NOMO-1 treated with dmso at 0.1 percent for 144 hours (cell line): ENCODE results near the gene COL6A2.
"Not testable (repeated sequence)": the region's sequence is repeated elsewhere in the genome, so short reads cannot be mapped to it uniquely, and the experiment has no call there.

Experiments used
- DNase-seq: peaks from one replicate; lab custom pipeline; 2025; ENCODE audit not compliant: unreplicated experiment; lab: John Stamatoyannopoulos, UW

Gene COL6A2

DNA sequence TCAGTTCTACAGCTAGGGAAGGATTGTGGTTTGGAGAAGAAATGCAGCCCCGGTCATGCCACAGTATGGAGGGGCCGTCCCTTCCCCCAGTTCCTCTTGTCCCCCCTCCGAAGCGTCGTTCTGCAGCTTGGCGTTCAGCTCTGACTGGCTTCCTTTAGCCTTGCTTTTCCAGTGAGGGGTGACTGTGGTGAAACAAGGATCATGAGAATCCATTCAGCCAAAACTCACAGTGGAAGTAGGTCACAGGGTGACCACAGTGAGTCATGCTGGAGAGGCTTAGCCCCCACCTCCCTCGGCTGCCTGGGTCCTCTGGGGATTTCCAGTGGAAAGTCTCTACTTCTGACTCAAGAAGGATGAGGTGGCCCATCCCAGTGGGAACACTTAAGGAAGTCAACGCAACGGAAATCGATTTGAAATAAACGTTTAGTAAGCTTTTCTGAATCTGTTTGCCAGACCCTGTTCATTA, 37.3 kb upstream of the COL6A2 start:
- DNase-seq, result no peak

- no peak for DNase-seq
Measured at GRCh38 chr21:46061063-46061462, 36.8 kb upstream of the COL6A2 start.

- DNase-seq, result no peak
Measured at GRCh38 chr21:46061518-46061917, 36.4 kb upstream of the COL6A2 start.

GRCh38 chr21:46061950-46062349, 36.0 kb upstream of the COL6A2 start:
- no peak for DNase-seq

DNA sequence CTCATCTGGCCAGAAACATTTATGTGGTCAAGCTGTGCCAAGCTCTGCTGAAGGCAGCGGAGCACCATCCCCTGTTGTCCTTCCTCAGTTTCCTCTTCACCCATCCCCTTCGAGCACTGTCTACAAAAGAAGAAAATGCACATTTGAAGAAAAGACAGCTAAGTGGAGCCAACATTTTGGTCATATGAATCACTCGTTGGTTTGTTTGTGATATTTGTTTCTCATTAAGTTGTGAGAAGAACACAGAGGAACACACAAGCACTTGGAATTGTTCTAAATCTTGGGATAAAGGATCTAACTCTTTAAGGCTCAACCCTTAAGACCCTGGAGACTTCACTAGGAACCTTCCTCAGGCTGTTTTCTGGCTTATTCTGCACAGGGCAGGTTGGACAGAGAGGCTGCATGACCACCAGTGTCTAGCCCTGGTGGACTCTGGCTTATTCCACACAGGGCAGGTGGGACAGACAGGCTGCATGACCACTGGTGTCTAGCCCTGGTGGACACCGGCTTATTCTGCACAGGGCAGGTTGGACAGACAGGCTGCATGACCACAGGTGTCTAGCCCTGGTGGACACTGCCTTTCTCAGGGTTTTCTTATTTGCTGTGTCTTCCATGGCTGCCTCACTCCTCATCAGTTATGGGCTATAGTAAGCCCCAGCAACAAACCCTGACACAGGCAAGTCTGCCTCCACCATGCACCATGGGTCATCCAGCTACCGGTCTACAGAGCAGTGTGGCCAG, 35.3 kb upstream of the COL6A2 start:
- no peak for DNase-seq

DNA sequence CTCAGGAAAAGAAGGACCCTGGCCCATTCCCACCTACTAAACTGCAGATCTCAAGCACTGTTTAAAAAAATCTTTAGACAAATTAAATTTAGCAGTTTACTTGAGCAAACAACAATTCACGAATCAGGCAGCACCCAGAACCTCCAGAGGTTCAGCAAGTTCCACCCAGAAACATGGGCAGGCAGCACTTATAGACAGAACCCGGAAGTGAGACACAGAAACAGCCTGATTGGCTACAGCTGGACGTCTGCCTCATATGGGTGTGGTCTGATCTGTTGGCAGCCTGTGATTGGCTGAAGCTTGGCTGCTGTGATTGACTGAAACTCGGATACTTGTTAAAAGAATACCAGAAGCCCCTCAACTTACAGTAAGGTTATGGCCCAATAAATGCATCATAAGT, 34.7 kb upstream of the COL6A2 start:
- DNase-seq, result no peak

DNA sequence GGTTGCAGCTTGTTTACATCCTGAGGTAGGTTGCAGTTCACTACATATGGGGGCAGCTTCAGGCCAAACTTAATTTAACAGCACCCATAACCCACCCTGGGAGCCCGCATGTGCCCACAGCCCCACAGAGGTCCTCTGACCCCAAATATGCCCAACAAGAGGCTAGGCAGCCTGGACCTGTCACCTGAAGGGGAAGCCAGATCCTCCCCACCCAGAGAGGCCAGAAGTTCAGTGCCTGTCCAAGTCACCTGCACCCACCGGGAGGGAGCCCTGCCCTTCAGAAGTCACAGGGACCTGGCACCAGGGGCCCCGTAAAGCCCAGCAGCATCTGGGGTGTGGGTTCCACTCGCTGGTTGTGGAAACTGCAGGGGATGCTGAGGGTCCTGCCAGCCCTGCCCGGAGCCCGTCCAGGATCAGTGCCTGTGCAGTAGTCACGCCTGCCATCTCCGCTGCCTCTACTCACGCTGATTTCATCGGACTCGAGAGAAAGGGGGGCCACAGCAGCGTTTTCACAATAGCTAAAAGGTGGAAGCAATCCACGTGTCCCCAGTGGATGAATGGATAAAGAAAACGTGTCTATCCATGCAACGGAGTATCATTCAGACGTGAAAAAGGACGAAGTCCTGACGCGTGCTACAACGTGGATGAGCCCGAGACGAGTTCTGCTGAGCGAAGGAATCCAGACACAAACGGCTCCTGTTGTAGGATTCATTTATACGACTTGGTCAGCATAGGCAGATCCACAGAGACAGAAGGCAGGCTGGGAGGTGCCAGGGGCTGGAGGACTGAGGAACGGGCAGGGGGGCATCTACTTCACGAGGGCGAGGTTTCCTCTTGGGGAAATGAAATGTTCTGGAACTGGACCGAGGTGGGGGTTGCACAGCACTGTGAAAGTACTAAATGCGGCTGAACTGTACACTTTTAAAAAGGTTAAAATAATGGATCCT, 33.9 kb upstream of the COL6A2 start:
- DNase-seq, result no peak

DNA sequence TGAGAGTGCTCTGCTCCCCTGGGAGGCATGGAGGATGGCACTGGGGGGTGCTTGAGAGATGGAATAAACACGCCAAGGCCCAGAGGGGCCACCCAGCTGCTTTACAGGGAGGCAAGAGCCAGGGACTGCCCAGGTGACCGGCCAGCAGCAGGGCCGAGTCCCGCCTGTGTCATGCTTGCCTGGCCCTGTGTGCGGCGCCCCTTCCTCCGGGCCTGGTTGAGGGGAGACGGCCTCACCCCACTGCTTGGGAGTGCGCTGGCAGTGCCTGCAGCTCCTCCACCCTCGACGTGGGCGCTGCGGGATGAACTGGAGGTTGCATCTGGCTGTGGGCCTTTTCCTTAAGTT, 33.1 kb upstream of the COL6A2 start:
- no peak for DNase-seq

DNA sequence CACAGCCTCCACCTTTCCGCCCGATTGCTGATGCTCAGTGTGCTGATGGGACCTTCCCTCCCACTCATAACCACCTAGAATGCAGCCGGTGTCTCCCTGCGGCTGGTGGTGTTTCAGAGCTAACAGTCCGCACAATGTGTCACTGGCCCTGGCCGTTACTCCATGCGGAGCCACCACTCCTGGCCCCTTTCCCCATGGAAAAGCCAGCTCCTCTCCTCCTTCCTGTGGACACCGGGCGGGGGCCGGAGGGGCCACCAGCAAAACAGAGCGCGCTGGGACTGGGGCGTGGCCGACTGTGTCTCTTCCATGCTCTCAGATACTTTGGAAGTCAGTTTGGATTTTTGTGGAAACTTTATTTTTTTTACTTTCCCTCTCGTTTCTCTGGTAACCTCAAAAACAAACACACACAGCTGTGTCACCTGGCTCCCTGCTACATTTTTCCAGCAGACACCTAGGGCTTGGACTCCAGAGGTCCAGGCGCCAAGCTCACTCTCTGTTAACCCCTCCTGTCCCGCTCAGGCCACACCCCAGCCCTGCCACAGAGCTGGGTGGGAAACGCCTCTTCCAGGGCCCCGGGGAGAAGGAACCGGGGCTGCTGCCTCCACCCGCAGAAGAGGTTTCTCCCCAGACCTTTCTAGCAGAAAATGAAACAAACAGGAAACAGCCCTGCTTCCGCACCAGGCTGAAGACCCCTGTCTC, 32.5 kb upstream of the COL6A2 start:
- DNase-seq, result no peak

DNA sequence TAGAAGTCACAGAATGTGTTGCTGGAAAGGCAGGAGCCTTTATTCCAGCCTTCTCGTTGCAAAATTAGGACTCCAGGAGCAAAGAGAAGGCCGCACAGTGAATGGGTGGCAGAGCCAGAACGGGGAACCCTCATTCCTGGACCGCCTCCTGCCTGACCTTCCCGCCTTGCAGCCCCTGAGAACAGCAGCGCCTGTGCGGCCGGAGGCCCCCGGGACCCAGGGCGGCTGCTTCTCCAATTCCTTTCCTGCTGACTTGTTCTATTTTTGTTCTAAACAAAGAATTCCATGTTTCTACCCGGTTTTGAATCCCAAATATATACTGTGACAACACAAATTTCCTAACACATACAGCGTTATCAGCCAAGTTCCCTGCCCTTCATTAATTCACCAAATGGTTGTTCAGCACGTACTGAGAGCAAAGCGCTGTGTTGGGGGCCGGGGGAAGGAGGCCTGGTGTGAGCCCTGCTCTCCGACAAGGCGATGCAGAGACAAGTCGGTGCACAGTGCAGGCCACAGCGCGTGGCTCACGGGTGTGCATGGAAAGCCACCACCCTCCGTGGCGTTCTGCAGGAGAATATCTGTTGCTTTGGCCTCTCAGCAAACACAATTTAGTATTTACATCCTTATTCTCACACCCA, 31.9 kb upstream of the COL6A2 start:
- no peak for DNase-seq

GRCh38 chr21:46066591-46067331, 31.2 kb upstream of the COL6A2 start:
- DNase-seq, result no peak

- DNase-seq, result no peak
Measured at GRCh38 chr21:46067505-46068201, 30.3 kb upstream of the COL6A2 start.

- DNase-seq, result no peak
Measured at GRCh38 chr21:46068516-46069079, 29.3 kb upstream of the COL6A2 start.

GRCh38 chr21:46069166-46069565, 28.7 kb upstream of the COL6A2 start:
- no peak for DNase-seq

DNA sequence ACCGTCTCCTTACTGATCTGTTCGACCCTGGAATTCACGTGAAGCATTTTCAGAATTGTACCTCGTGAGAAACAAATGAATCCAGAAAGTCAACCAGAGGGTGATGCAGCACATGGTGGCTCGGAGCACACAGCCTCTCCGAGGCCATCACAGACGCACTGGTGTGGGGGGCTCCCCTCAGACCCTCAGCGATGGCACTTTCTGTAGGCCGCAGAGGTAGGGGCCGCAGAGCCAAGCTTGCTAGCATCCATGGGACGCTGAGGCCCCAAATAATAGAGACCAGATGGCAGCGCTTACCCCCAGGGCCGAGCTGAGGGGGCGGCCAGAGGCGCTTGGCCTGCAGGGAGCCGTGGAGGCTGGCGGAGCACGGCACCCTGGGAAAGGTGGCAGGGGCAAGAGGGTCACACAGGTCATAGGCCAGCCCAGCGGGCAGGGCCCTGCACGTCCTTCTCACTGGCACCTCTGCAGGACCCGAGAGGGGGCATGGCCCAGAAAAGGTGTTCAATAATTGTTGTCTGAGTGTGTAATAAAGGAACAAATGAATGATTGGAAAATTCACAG, 28.1 kb upstream of the COL6A2 start:
- no peak for DNase-seq

DNA sequence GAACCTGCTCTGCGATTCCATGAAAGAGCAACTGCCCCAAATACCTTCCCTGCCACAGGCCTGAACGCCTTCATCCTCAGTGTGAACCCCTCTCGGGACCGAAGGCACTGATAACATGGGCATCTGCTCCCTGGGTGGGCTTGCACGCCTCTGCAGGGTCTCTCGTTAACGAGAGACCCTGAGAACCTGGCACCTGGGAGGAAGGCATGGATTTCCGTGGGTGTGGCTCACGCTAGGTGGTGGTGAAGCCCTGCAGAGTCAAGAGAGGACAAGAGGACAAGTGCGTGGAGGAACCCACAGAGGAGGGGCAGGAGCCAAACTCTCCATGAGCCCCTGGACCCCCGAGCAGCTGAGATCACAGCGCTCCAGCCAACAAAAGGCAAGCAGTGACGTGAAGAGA, 26.8 kb upstream of the COL6A2 start:
- DNase-seq, result no peak

- DNase-seq, result not testable (repeated sequence)
Measured at GRCh38 chr21:46076724-46077123, 21.2 kb upstream of the COL6A2 start.

DNA sequence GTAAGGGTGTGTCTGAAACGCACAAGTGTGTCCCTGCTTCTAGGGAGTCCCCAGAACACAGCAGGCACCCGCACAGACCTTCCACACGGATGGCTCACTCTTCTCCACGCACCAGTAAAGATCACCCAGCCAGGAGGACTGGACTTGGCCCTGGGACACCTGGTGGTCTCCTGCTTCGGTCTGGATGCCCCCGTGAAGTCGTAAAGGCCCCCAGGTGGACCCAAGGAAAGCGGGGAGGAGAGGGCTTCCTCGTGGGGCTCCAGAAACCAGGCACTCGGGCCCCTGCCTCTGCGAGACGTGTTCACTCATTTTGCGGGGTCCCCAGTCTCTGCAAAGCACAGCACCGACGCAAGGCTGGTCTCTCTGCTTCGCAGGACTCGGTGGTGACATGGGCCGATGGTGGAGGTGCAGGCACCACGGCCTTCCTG, 20.2 kb upstream of the COL6A2 start:
- DNase-seq, result no peak

DNA sequence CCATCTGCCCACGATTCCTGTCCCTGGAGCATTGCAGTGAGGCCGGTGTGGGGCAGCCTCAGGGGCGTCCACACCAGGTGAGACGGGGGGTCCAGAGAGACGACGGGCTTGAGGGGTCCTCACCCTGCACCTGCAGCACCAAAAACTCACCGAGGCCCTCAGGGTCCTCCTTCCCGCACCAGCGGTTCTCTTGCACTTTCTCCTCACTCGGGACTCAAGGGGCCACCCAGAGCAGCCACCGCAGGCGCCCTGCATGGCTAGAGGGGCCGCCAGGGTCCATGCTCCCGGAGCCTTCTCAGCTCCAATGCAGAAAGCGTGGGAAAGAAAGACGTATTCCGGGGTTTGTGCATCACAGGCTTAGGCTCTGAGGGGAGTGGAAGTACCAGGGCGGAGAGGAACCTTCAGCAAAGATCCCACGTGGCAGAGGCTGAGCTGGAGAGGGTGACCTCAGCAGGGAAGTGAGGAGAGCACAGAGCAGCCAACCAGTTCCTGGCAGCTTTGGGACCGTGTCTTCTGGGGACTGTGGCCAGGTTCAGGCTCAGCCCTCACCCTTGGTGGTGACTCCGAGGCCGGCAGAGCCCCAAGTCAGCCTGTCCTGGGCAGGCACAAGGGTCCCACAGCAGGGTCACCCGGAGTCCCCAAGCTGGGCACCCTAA, 19.5 kb upstream of the COL6A2 start:
- no peak for DNase-seq
